Endothelial cell of umbilical vein (primary cell): Measurements from ENCODE around the gene OR7A5. TPM values are rescaled to one million over a fixed set of nuclear protein-coding genes. Genes with fewer than 3 reads are reported as not detected.
"Not testable (repeated sequence)": the region's sequence is repeated elsewhere in the genome, so short reads cannot be mapped to it uniquely, and the experiment has no call there.

Experiments used
- BruUV-seq: library from RNA; stranded (reverse); fragments of 400-500 nt; replicated peaks from 2 replicates; lab custom pipeline; 2021; lab: Mats Ljungman, UMichigan
- CTCF ChIA-PET: fragments of 300-600, 350-600 bp; sonication (Branson Sonifier 250); formaldehyde crosslinking; loops from one replicate; lab custom pipeline; 2021; ENCODE audit warnings: antibody characterized with exemption, inconsistent platforms; lab: Charles Lee
- POLR2A ChIA-PET: fragments of 300-600, 350-600 bp; sonication (Branson Sonifier 250); formaldehyde crosslinking; loops from one replicate; lab custom pipeline; 2021; ENCODE audit warnings: antibody characterized with exemption, inconsistent platforms; lab: Charles Lee
- DNase-seq: peaks from one replicate; pipeline ENCODE4 v3.0.0-alpha.2; 2011; ENCODE audit warnings: low read depth, low spot score
- FAIRE-seq: peaks from 2 replicates; lab custom pipeline; 2011; peaks lifted over from hg19 to GRCh38; lab: Jason Lieb, UNC
- H2AFZ ChIP-seq: 2 replicates; pipeline ENCODE4 v1.6.0; 2012; ENCODE audit warnings: low read depth, low read length, control low read depth, inconsistent platforms
- H3K27ac ChIP-seq: 2 replicates; pipeline ENCODE4 v1.5.1; 2011; ENCODE audit warnings: low read depth, mild to moderate bottlenecking, control low read depth, low read length, moderate library complexity; ENCODE audit not compliant: insufficient read depth
- H3K27me3 ChIP-seq, 2 experiments: 2 replicates each; pipeline versions ENCODE4 v1.6.0 to v1.6.1; 2011; ENCODE audit warnings: low read length in 2 of 2, mixed read lengths in 1 of 2; ENCODE audit not compliant: control insufficient read depth in 2 of 2, insufficient read depth in 2 of 2
- H3K36me3 ChIP-seq, 2 experiments: 2 replicates in 1 of 2; 3 replicates in 1 of 2; pipeline ENCODE4 v1.5.1; 2011; ENCODE audit warnings: low read length in 2 of 2, mild to moderate bottlenecking in 1 of 2, moderate library complexity in 1 of 2; ENCODE audit not compliant: control insufficient read depth in 2 of 2, insufficient read depth in 2 of 2; ENCODE audit errors: extremely low read depth in 1 of 2
- H3K4me1 ChIP-seq: 3 replicates; pipeline ENCODE4 v1.5.1; 2011; ENCODE audit warnings: mild to moderate bottlenecking, low read length; ENCODE audit not compliant: control insufficient read depth, insufficient read depth; ENCODE audit errors: extremely low read depth
- H3K4me2 ChIP-seq: 2 replicates; pipeline ENCODE4 v1.6.1; 2011; ENCODE audit warnings: low read length, control low read depth, mixed read lengths; ENCODE audit not compliant: insufficient read depth
- H3K4me3 ChIP-seq, 3 experiments: fragments of 200-600 bp in 1 of 3; sonication (generic), shearing (Covaris generic) in 1 of 3; replicated peaks in 1 of 3; 2 replicates each; pipeline ENCODE4 v1.5.1; 2011 to 2016; ENCODE audit warnings: control low read depth in 3 of 3, low read length in 3 of 3, mild to moderate bottlenecking in 2 of 3, inconsistent platforms in 1 of 3, low read depth in 1 of 3, moderate library complexity in 1 of 3; ENCODE audit not compliant: insufficient read depth in 1 of 3
- H3K79me2 ChIP-seq: 2 replicates; pipeline ENCODE4 v1.6.0; 2012; ENCODE audit warnings: low read length, inconsistent platforms; ENCODE audit not compliant: control insufficient read depth, insufficient read depth
- H3K9ac ChIP-seq: replicated peaks from 2 replicates; pipeline ENCODE3; 2011; ENCODE audit warnings: low read length, control low read depth; ENCODE audit not compliant: insufficient read depth; ENCODE audit errors: extremely low read depth
- H3K9me1 ChIP-seq: replicated peaks from 3 replicates; pipeline ENCODE4 v1.6.0; 2011; ENCODE audit warnings: mild to moderate bottlenecking, low read length; ENCODE audit not compliant: control insufficient read depth, insufficient read depth; ENCODE audit errors: extremely low read depth
- H3K9me3 ChIP-seq: replicated peaks from 2 replicates; pipeline ENCODE4 v1.5.1; 2012; ENCODE audit warnings: low read length, inconsistent platforms; ENCODE audit not compliant: control insufficient read depth, insufficient read depth
- H4K20me1 ChIP-seq: replicated peaks from 2 replicates; pipeline ENCODE3; 2011; ENCODE audit warnings: mild to moderate bottlenecking, low read length; ENCODE audit not compliant: control insufficient read depth, insufficient read depth; ENCODE audit errors: extremely low read depth
- CTCF ChIP-seq, 2 donors: IDR thresholded peaks; 1 replicate in 1 of 2; 2 replicates in 1 of 2; pipeline ENCODE4 v1.5.1; 2011; ENCODE audit warnings: low read length in 2 of 2, mild to moderate bottlenecking in 2 of 2, moderate library complexity in 2 of 2, control low read depth in 1 of 2, inconsistent platforms in 1 of 2, low read depth in 1 of 2; ENCODE audit not compliant: insufficient read depth in 1 of 2; ENCODE audit errors: extremely low read depth in 1 of 2
- GATA2 ChIP-seq: IDR thresholded peaks from 2 replicates; pipeline ENCODE4 v1.7.0; 2011; ENCODE audit warnings: low read depth, mild to moderate bottlenecking, moderate library complexity, mixed read lengths, low read length; ENCODE audit not compliant: insufficient read length, insufficient read depth
- MYC ChIP-seq: IDR thresholded peaks from one replicate; pipeline ENCODE4 v1.6.1; 2011; ENCODE audit warnings: mild to moderate bottlenecking, low read depth, low read length
- dilution Hi-C: fragments of 300-500 bp; cut with MboI; formaldehyde crosslinking; loops from one replicate; pipeline ENCODE4 v1.15.0; 2019; ENCODE audit warnings: low sequenced_read_pairs; ENCODE audit not compliant: extremely low pct_ligation_motif_present
- intact Hi-C: fragments of 100-400 bp; cut with micrococcal nuclease; formaldehyde crosslinking; loops from one replicate; pipeline ENCODE4 v1.10.0; 2022
- polyA plus RNA-seq, 4 experiments: library from polyadenylated mRNA; depleted of rRNA in 3 of 4; stranded (reverse) in 3 of 4; unstranded in 1 of 4; fragments of >200 nt; gene quantifications; 2 replicates each; pipeline versions ENCODE4 v1.2.1 to v1.2.3, GENCODE V29; 2011 to 2012; ENCODE audit warnings: missing spikeins in 1 of 4
- total RNA-seq: library from RNA; stranded (reverse); gene quantifications from 2 replicates; pipeline ENCODE4 v1.2.3, GENCODE V29; 2021

The OR7A5 gene
- total and polyA plus RNA-seq, 2 donors (not counting 3 experiments of a cell fraction or from before 2014, with no cell fraction given): not detected

DNA sequence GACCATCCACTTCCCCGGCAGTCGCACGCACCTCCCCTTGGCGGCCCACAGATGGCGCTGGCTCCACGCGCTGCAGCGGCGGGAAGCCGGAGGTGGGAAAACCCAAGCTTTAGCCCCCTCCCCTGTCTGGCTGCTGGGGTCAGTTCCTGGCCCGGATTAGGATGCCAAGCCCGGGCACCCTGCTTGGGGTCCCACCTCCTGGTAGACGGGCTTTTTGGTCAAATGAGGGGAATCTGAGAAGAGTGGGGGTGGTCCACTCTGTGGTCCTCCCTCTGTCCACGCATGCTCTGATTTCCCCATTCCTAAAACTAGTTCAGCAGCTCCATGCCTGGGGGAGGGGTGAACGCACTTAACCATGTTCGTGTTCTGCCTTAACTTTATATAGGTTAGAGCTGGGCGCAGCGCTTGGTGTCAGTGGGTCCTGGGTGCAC, 48.5 kb downstream of the OR7A5 start:
- Histone ChIP-seq H3K4me1 (no peaks in the 10 kb centered on the region), H3K9ac (no peak overlapping the region), H4K20me1 (no peaks in the 10 kb centered on the region), H2AFZ (no peak overlapping the region), H3K27me3 (no peaks in the 10 kb centered on the region), H3K36me3 (no peaks in the 10 kb centered on the region), H3K27ac (no peak overlapping the region), H3K9me1 (no peaks in the 10 kb centered on the region), H3K4me2 (no peak overlapping the region), H3K4me3 (no peak overlapping the region), H3K79me2 (no peaks in the 10 kb centered on the region), H3K9me3 (no peaks in the 10 kb centered on the region)
- DNase-seq: no peak
- peak; percentile 53 to 77 for TF ChIP-seq CTCF (IDR thresholded peaks at IDR 0.05; ENCODE audit: extremely low read depth in 1 of 2, insufficient read depth in 1 of 2, low read depth in 1 of 2, low read length in 2 of 2)
- no peak for TF ChIP-seq GATA2
- no peak for TF ChIP-seq MYC
- no peak for FAIRE-seq
- ChIA-PET CTCF (interaction anchor here (0.6 to 0.8 kb wide), 5 partner anchors 12 to 1572 kb away, joined by 3 to 4 read pairs (median 4); no protein-coding TSS in a partner anchor), POLR2A (no interaction called here)
- BruUV-seq: no TSS peak
- intact Hi-C loops: no loop called here
- dilution Hi-C loops: no loop called here

DNA sequence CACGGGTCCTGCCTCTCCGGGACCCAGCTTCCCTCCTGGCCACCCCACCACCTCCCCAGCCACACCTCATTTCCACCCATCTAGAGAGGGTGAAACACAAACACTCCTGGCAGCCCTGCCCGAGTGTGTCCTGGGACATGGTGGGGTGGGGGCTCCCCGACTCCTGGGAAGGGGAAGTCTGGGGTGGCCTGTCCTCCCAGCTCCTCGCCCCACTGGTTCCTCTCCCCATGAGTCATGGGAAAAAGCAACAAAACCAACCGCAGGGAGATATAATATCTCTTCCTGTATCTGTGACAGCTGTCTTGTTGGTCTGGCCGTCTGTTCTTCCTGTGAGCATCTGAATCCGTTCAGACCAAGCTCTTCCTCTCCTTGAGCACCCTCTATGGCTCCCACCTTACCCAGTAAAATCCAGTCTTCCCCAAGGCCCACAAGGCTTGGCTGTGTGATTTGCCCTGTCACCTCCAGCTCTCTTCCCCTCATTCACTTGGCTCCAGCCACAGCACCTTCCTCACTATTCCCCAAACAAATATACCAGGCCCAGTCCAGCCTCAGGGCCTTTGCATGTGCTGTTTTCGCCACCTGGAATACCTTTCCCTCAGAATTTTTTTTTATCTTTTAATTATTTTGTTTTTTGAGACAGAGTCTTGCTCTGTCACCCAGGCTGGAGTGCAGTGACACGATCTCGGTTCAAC, 49.7 kb downstream of the OR7A5 start:
- H3K79me2 ChIP-seq, H3K9ac ChIP-seq, dilution Hi-C loops, H3K9me3 ChIP-seq, H4K20me1 ChIP-seq, H3K27ac ChIP-seq, H3K4me2 ChIP-seq, FAIRE-seq, CTCF ChIA-PET, H3K4me1 ChIP-seq, H2AFZ ChIP-seq, H3K36me3 ChIP-seq, DNase-seq, intact Hi-C loops, POLR2A ChIA-PET, H3K9me1 ChIP-seq, H3K4me3 ChIP-seq, BruUV-seq, H3K27me3 ChIP-seq: not testable (repeated sequence)

- DNase-seq, H4K20me1 ChIP-seq, H3K9me3 ChIP-seq, intact Hi-C loops, H3K9me1 ChIP-seq, dilution Hi-C loops, H3K4me2 ChIP-seq, FAIRE-seq, BruUV-seq, H3K4me1 ChIP-seq, H3K36me3 ChIP-seq, H3K27me3 ChIP-seq, CTCF ChIA-PET, POLR2A ChIA-PET, H2AFZ ChIP-seq, H3K4me3 ChIP-seq, H3K27ac ChIP-seq, H3K79me2 ChIP-seq, H3K9ac ChIP-seq: not testable (repeated sequence)
These were observed 50.3 kb downstream of the OR7A5 start for GRCh38 chr19:14784730-14785101.
